GM21717 (cell line): Measurements from ENCODE around the gene ELFN2.
A peak's percentile ranks its signal among the peaks of the same experiment; 100 is the strongest.
"Not testable (repeated sequence)": the region's sequence is repeated elsewhere in the genome, so short reads cannot be mapped to it uniquely, and the experiment has no call there.

ENCODE experiments used
- ATAC-seq: cut with Tn5 transposase; IDR thresholded peaks from one replicate; pipeline ENCODE4 v1.9.1; 2021; ENCODE audit warnings: mild to moderate bottlenecking, moderate library complexity; ENCODE audit not compliant: unreplicated experiment

ELFN2 gene, protein sequence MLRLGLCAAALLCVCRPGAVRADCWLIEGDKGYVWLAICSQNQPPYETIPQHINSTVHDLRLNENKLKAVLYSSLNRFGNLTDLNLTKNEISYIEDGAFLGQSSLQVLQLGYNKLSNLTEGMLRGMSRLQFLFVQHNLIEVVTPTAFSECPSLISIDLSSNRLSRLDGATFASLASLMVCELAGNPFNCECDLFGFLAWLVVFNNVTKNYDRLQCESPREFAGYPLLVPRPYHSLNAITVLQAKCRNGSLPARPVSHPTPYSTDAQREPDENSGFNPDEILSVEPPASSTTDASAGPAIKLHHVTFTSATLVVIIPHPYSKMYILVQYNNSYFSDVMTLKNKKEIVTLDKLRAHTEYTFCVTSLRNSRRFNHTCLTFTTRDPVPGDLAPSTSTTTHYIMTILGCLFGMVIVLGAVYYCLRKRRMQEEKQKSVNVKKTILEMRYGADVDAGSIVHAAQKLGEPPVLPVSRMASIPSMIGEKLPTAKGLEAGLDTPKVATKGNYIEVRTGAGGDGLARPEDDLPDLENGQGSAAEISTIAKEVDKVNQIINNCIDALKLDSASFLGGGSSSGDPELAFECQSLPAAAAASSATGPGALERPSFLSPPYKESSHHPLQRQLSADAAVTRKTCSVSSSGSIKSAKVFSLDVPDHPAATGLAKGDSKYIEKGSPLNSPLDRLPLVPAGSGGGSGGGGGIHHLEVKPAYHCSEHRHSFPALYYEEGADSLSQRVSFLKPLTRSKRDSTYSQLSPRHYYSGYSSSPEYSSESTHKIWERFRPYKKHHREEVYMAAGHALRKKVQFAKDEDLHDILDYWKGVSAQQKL

DNA sequence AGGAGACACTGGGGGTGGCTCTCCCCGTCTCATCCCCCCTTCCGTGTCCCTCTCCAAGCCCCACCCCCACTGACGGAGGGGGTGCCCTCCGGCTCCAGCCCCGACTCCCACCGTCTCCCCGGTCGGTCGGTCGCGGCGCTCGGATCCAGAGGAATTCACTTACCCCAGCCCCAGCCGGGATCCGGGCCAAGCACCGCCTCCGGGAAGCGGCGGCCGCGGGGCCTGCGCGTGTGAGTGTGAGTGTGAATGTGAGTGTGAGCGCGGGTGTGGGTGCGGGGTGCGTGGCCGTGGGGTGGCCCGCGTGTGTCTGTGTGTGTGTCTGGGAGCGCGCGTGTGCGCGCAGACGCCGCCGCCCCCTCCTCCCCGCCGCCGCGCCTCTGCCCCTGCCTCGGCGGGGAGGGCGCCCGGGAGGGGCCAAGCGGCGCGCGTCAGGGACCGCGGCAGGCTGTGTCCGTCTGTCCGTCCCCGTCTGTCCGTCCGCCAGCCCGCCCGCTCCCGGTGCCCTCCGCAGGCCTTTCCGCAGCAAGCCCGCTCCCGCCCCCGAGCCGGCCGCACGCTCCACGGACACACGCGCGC is at the start of gene ELFN2:
TSS of gene ELFN2 (minus strand) at position 345 of the 576 bp plus-strand sequence. CDS start 51,945 bp downstream, outside the sequence.
- no peak for ATAC-seq

DNA sequence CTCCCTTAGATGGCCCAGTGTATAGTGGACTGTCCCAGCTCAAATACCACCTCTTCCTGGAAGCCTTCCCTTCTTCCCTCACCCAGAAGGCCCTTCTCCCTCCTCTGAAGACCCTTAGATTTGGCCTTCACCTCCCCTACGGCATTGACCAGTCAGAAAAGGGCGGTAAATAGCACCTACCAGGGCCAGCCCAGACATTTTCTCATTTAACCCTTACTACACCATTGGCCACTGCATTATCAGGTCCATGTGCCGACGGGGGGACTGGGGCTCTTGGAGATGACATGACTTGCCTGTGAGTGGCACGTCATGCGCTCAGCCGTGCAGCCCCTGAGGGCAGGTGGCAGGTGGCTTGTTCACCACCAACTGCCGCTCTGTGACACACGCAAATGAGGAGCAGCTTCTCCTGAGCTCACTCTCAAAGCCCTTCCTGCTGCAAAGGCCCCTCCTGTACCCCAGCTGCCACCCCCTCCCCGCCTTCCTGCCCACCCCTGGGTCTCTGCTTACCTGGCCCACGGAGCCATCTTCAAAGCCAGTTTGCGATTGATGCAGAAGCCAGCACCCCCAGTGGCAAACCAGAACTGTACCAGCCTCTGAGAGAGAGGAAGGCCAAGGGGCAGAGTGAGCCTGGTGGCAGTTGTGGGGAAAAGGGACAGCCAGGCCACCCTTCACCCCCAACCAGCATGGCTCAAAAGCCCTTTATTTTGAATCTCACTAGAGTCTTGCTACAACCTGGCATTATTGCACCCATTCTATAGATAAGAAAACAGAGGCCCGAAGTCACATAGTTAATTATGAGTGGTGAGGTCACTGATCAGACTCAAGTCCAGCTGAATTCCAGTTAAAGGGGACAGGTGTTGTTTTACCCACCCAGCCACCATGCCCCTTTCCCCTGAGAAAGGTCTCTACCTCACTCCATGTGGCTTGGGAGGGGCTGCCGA is 49.4 kb upstream of the ELFN2 start:
- no peak for ATAC-seq

DNA sequence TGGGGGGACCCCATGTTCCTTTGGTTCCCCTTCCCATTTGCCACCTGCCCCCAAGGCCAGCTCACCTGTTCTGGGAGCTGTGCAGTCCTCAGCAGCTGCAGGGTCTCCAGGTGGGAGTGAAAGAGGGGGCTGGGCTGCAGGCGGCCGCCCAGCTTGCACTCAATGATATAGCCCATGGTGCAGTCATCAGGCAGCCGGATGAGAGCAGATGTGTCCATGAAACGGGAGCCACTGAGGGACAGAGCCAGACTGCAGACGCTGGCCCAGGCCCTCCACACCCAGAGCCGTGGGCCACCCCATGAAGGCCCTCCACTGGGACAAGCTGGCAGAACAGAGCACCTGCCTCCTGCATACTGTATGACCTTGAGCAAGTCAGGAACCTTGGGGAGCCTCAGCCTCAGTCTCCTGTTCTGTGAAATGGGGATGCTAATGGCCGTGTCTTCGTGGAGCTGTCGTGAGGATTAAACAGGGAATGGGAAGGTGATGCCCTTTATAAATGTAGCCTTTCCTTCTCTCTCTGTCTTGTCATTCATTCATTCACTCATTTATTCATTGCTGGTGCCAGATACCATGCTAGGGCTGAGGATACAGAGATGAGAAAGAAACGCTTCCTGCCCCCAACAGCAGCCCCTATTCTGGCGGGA is 47.3 kb upstream of the ELFN2 start:
- ATAC-seq, result no peak

DNA sequence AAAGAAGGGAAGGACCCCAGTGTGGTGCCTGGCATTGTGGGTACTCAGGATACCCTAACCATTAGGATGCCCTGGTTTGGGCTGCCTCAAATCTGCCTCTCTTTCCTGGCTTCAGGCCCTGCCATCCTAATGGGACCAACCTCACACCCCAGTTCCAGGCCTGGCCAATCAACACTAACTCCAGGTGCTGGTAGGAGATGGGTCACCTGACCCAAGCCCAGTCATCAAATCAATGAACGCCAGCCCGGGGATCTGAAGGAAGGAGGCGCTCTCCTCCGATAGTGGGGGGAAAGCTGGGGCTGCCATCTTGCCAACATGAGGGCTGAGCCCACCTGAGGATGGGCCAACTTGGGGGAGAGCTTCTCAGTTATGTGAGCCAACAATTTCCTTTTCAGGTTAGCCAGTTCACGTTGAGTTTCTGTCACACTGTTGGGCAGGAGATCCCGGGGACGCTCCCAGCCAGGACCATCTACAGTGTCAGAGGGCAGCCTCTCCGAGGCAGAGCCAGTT is 46.2 kb upstream of the ELFN2 start:
- ATAC-seq, result no peak

DNA sequence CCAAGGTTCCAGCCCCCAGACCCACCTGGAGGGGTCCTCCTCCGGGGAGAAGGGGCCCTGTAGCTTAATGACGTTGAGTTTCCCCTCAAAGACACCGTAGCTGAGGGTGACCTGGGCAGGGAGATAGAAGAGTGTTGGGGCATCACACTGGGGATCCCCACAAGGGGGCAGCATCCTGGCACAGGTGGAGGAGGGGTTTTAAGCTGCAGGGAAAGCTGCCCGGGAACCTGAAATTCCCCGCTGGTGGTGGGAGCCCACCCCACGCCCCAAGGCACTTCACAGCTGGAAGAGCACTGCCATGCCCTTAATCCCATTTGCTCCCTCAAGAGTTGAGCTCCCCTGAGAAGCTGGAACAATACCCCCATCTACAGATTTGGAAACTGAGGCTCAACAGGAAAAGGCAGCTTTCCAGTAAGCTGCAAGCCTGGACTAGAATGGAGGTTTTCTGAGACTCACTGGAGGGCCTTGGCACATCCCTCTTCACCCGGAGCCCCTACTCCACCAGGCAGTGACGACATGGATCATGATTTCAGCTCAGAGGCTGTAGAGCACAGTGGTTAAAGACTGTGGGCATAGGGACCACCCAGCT is 45.2 kb upstream of the ELFN2 start:
- ATAC-seq, result no peak

DNA sequence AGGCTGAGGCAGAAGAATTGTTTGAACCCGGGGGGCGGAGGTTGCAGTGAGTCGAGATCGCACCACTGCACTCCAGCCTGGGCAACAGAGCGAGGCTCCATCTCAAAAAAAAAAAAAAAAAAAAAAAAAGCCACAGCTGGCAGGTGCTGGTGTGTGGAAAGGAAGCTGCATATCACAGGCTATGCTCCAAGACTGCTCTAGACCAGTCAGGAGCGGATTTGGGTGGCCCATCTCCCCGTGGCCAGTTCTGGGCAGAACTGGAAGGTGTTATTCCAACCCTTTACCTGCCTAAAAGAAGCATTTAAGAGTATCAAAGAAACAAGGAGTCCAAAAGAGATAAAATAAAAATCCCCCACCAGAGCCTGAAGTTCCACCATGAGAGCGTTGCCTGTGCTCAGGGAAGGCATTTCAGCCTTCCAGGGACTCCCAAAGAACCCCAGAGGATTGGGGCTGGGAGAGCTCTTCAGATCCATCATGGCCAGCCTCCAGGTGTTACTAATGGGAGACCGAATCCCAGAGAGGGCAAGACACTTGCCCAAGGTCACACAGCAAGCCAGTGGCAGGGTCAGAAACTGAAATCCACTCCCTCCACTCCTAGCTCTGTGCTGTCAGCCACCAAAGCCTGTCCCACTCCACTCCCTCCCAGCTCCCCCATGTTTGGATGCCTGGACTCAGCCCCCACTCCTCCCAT is 44.6 kb upstream of the ELFN2 start:
- no peak for ATAC-seq

DNA sequence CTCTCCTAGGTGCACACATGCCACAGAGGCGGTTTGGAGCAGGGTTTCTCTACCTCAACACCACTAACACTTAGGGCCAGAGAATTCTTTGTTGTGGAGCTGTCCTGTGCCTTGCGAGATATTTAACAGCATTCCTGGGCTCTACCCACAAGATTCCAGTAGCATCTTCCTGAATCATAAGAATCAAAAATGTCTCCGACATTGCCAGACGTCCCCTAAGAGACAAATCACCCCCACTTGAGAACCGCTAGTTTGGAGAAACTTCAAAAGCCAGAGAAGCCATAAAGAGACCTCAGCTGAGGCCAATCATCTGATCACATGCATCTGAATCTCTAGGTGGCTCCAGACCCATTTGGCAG is 42.8 kb upstream of the ELFN2 start:
- no peak for ATAC-seq

DNA sequence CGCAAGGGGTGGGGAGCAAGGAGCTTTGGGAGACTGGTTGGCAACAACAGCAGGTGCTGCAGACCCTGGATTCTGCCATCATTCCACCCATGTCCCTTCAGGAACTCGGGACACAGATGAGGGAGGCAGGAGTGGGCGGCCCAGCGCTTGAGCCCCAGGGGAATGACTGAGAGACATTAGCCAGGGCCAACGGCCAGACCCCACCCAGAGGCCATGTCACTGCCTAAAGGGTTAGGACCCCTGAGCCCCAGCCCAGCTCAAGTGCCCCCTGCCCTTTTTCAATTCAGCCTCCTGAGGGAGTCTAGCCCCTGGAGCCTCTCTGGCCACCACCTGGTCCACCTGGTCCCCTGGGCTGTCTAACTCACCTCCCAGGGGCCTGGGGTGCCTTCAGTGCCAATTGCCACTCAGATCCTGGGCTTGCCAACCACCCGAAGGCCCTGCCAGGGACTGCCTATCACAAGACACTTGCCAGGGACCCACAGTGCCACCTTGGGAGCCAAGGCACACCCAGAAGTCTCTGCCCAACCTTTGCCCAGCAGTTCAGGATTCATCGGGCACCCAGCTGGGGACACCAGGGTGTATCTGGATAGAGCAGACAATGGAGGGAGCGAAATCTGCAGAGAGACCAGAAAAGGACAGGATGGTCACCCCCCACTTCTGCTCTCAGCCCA is 42.3 kb upstream of the ELFN2 start:
- no peak for ATAC-seq

DNA sequence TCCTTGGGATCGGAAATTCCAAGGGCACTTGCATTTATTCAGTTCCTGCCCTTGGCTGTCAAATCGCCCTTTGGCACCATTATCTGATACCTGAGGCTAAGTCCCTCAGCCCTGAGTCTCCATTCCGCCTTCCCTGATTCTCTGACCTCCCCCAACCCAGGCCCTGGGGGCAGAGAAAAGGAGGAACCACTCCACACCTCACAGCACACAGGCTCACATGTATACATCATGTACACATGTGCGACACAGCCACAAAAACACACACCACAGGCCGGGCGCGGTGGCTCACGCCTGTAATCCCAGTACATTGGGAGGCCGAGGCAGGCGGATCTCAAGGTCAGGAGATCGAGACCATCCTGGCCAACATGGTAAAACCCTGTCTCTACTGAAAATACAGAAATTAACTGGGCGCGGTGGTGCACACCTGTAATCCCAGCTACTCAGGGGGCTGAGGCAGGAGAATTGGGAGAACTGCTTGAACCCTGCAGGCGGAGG is 41.0 kb upstream of the ELFN2 start:
- ATAC-seq, result not testable (repeated sequence)

DNA sequence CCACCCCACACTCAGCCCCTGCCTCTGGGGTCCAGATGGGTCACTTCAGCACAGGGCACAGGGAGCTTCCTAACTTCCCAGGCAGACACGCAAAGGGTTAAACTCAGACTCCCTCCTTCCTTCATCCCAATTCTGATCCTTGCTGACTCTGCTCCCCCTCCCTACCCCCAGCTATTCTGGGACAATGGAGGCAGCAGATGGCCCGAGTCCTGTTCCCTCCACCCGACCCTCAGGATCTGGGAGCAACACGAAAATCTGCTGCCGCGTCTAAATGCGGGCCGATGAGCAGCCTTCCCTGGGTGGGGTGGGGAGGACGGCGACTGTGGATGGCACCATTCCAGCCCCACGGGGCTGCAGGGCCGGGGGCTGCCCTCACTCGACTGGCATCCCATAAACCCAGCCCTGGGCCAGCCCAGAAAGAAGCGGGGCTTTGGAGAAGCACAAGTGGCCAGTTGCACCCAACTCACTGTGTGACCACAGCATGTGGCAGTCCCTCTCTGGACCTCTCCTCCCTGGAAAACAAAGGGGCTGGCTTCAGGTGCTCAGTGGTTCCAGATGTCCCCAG is 40.2 kb upstream of the ELFN2 start:
- ATAC-seq, result no peak

DNA sequence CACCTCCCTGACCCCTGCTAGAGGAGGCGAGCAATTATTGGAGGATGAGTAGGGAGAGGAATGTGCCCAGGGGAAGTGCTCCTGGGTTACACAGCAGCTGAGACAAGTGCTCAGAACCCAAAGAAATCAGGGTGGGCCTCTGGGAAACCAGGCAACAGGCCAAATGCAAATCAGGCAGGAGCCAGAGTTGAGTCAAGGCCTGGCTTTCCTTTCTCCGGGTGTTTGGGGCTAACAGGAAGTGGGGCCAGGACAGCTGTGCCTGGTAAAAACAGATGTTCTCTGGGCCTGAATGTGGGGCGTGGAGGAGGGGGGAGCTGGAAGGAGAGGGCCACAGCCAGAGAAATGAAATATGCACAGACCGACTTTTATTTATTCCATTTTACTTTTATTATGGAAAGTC is 36.9 kb upstream of the ELFN2 start:
- peak; percentile 50 for ATAC-seq

DNA sequence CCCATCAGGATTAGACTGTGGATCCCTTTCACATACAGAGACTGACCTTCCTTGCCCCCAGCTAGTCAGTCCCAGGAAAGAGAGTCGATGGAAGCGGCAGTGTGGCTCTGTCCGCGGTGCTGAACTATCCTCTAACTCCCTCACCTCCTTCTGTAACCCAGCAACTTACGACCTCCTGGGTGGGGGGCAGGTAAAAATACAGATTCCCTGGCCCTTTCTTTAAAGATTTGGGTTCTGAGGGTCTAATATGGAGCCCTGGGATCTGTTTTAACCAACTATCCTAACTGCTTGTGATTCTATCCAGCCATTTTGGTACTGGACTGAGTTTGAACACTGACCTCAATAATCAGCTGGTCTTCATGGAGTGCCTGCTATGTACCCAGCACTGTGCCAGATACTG is 35.7 kb upstream of the ELFN2 start:
- ATAC-seq, result no peak

DNA sequence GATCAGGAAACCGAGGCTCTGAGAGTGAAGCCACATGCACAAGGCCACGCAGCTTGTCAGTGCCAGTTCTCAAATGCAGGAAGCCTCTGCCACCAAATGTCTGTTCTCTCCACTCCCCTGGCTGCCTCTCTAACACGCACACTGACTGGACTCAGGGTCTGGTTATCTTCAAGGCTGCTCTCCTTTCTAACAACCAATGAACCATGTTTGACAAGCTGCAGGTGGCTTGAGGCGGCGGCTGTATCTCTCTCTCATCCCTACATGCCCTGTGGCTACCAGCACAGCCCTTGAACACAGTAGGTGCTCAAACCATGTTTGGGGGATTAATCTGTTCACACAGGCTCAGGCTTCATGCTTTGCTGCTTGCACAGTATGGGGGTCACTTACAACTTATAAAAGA is 35.2 kb upstream of the ELFN2 start:
- ATAC-seq, result no peak

DNA sequence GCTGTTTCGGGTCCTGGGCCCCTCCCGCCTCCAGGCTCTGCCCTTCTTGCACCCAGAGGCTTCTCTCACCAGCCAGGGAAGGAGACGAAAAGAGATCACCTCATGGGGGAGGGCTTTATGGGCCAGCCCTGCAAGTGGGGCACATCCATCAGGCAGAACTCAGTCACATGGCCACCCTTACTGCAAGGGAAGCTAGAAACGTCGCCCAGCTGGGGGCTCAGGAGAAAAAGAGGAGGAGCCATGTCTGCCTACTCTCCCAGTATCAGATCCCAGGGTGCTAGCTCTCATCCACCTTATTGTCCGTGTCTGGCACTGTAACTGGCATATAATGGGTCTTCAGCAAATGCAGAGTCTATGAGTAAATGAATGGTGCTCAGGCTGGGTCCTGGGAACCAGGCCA is 34.7 kb upstream of the ELFN2 start:
- ATAC-seq, result no peak

DNA sequence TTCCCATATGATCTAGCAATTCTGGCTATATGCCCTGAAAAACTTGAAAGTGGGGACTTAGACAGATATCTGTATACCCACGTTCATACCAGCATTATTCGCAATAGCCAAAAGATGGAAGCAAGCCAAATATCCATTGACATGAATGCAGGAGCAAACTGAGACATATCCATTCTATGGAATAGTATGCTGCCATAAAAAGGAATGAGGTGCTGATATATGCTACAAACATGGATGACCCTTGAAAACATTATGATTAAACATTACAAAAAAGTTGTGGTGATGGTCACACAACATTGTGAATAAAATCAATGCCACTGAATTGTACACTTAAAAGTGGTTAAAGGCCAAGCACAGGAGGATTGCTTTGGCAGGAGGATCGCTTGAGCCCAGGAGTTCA is 33.4 kb upstream of the ELFN2 start:
- no peak for ATAC-seq

DNA sequence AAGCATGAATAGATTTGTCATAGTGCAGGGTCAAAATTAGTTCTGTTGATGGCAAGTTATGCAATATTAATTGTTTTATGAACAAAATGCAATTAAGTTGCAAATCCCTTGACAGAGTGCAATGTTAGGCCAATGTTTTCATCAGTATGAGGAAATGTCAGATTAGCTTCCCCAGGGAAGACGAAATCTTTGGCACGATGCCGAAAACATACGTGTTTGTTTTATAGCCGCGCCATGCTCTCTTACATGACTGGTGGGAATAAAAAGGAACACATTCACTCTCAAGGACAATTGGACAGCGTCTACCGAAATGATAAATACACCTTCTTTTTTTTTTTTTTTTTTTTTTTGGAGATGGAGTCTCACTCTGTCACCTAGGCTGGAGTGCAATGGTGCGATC is 31.9 kb upstream of the ELFN2 start:
- no peak for ATAC-seq

DNA sequence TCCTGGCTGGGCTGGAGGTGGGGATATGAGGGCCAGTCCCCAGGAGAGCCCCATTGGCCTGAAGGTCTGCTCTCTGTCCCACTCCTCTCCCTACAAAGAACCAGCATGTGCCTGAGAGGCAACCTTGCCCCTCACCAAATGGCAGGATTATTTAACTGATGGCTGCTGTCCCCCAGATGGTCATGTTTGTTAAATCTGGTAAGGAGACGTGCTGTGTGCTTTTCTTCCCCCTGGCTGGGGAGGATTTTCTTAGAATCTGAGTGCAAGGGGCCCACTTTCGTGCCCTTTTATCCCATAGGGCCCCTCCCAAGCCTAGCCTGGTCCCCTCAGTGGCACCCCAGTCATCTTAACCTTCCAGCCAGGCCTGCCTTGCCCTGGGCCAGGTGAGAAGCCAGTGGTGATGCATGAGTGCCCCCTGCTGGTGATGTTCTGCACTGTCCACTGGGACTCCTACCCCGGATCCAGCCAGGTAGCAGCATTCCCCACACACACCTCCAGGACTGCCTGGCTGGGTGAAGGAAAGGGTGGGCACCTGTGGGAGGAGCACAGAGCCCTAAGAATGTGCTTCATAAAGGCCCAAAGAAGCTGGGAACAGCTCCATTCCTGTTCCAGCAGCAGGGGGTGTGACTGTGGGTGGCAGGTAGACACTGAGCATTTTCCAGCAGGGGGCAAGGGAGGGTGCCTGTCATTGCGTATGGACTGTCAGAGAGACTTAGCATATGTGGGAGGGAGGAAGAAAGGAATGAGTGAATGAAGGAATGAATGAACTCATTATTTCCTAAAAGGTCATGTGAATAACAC is 30.0 kb upstream of the ELFN2 start:
- peak; percentile 53 for ATAC-seq
